ENCODE data around the gene MINAR2. TPM values are rescaled to one million over a fixed set of nuclear protein-coding genes. Genes with fewer than 3 reads are reported as not detected.

Gene MINAR2
- total RNA-seq, 4 donors from 2014 or later, result not detected

- no peak overlapping the region for H3K4me3 ChIP-seq
- H3K9me3 ChIP-seq, result no peaks in the 10 kb centered on the region
- intact Hi-C loops (cut with DNase I; ENCODE audit: low total_unique reads), result no loop called here
- no peaks in the 10 kb centered on the region for H3K27me3 ChIP-seq
- WGBS, 2 donors (ENCODE audit: low coverage in 1 of 2), result 0 to 1% methylated on average over 3 of the region's 3 CpGs
- in situ Hi-C loops (cut with MboI; ENCODE audit: low pct_ligation_motif_present in 1 of 4, low pct_unique_long_range_greater_than_20kb in 1 of 4, low sequenced_read_pairs in 3 of 4), result loop anchor here in 3 of 4 donors (25.0 kb wide), 2 partner anchors 856 to 1556 kb away; no protein-coding TSS in a partner anchor
- no peaks in the 10 kb centered on the region for H3K36me3 ChIP-seq
- no peak for TF ChIP-seq EP300 (IDR thresholded peaks at IDR 0.05; ENCODE audit: low read depth)
- no peak for TF ChIP-seq POLR2A (IDR thresholded peaks at IDR 0.05)
- TF ChIP-seq POLR2AphosphoS5 (IDR thresholded peaks at IDR 0.05), result no peak
- TF ChIP-seq, protein P1, sequence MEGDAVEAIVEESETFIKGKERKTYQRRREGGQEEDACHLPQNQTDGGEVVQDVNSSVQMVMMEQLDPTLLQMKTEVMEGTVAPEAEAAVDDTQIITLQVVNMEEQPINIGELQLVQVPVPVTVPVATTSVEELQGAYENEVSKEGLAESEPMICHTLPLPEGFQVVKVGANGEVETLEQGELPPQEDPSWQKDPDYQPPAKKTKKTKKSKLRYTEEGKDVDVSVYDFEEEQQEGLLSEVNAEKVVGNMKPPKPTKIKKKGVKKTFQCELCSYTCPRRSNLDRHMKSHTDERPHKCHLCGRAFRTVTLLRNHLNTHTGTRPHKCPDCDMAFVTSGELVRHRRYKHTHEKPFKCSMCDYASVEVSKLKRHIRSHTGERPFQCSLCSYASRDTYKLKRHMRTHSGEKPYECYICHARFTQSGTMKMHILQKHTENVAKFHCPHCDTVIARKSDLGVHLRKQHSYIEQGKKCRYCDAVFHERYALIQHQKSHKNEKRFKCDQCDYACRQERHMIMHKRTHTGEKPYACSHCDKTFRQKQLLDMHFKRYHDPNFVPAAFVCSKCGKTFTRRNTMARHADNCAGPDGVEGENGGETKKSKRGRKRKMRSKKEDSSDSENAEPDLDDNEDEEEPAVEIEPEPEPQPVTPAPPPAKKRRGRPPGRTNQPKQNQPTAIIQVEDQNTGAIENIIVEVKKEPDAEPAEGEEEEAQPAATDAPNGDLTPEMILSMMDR (IDR thresholded peaks at IDR 0.05), result peak; percentile 93 to 97 (median 96)
- no peak overlapping the region for H3K27ac ChIP-seq
- H3K4me1 ChIP-seq, result peaks cover 0 to 3% (median 0%) of the 10 kb centered on the region in 4 donors
- peak; percentile 68 for DNase-seq
Measured at GRCh38 chr5:129767927-129768380, 20.1 kb downstream of the MINAR2 start.

GRCh38 chr5:129768735-129769134 is 20.8 kb downstream of the MINAR2 start:
- TF ChIP-seq EP300 (IDR thresholded peaks at IDR 0.05; ENCODE audit: low read depth), result no peak
- TF ChIP-seq, protein P1 (IDR thresholded peaks at IDR 0.05), result no peak
- no peak for TF ChIP-seq POLR2AphosphoS5 (IDR thresholded peaks at IDR 0.05)
- TF ChIP-seq POLR2A (IDR thresholded peaks at IDR 0.05), result no peak
- intact Hi-C loops (cut with DNase I; ENCODE audit: low total_unique reads) (no loop called here), in situ Hi-C loops (cut with MboI; ENCODE audit: low pct_ligation_motif_present in 1 of 4, low pct_unique_long_range_greater_than_20kb in 1 of 4, low sequenced_read_pairs in 3 of 4) (loop anchor here in 3 of 4 donors (25.0 kb wide), 2 partner anchors 856 to 1556 kb away; no protein-coding TSS in a partner anchor)
- Histone ChIP-seq H3K4me3 (no peak overlapping the region), H3K4me1 (peaks cover 0 to 3% (median 0%) of the 10 kb centered on the region in 4 donors), H3K27me3 (no peaks in the 10 kb centered on the region), H3K36me3 (no peaks in the 10 kb centered on the region), H3K9me3 (no peaks in the 10 kb centered on the region), H3K27ac (no peak overlapping the region)
- DNase-seq, result no peak
- 57 to 61% methylated on average over 6 of the region's 6 CpGs for WGBS, 2 donors (ENCODE audit: low coverage in 1 of 2)

DNA sequence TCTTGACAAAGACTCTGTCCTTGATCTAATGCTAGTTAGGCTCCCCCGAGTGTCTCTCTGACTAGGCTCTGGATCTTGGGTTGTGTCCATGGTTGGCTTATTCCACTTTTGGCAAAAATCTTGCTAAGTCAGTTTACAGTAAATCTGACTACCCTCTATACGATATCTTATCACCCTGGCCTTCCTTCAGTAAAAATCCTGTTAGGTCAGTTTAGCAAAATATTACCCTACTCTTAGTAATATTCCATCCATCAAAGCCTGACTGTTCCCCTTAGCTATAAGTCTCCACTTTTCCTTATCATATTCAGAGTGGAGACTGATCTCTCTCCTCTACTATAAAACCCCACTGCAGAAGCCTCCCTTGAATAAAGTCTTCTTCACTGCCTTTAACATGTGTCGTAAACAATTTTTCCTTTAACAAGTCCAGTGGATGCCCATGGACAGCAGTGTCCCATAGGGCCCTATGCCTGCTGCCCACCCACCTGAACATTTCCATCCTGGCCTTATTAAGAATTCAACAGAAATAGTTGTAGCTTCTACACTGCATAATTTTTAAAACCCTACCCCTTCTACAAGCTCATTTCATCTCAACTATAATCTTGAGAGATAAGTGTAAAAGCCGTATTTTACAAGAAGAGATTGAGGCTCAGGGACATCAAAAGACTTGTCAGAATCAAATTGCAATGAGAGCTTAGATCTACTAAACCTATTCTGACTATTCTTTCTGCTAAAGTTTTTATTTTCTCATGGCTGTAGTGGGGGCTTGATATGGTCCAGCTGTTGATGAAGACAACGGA is 22.3 kb downstream of the MINAR2 start:
- TF ChIP-seq EP300 (IDR thresholded peaks at IDR 0.05; ENCODE audit: low read depth), result no peak
- TF ChIP-seq POLR2A (IDR thresholded peaks at IDR 0.05), result no peak
- TF ChIP-seq, protein P1 (IDR thresholded peaks at IDR 0.05), result no peak
- TF ChIP-seq POLR2AphosphoS5 (IDR thresholded peaks at IDR 0.05), result no peak
- intact Hi-C loops (cut with DNase I; ENCODE audit: low total_unique reads), result loop anchor here (10.0 kb wide), 1 partner anchor 865 kb away; no protein-coding TSS in a partner anchor
- DNase-seq, result no peak
- H3K27me3 ChIP-seq, result no peaks in the 10 kb centered on the region
- H3K27ac ChIP-seq, result no peak overlapping the region
- in situ Hi-C loops (cut with MboI; ENCODE audit: low pct_ligation_motif_present in 1 of 4, low pct_unique_long_range_greater_than_20kb in 1 of 4, low sequenced_read_pairs in 3 of 4), result loop anchor here in 3 of 4 donors (25.0 kb wide), 2 partner anchors 858 to 1558 kb away; no protein-coding TSS in a partner anchor
- H3K9me3 ChIP-seq, result no peaks in the 10 kb centered on the region
- no peak overlapping the region for H3K4me3 ChIP-seq
- 56 to 68% methylated on average over 4 to 5 of the region's 5 CpGs for WGBS, 2 donors (ENCODE audit: low coverage in 1 of 2)
- no peaks in the 10 kb centered on the region for H3K36me3 ChIP-seq
- peaks cover 0 to 3% (median 0%) of the 10 kb centered on the region in 4 donors for H3K4me1 ChIP-seq

GRCh38 chr5:129771058-129771838 is 23.4 kb downstream of the MINAR2 start:
- in situ Hi-C loops (cut with MboI; ENCODE audit: low pct_ligation_motif_present in 1 of 4, low pct_unique_long_range_greater_than_20kb in 1 of 4, low sequenced_read_pairs in 3 of 4) (loop anchor here in 3 of 4 donors (25.0 kb wide), 2 partner anchors 859 to 1559 kb away; no protein-coding TSS in a partner anchor), intact Hi-C loops (cut with DNase I; ENCODE audit: low total_unique reads) (loop anchor here (10.0 kb wide), 1 partner anchor 866 kb away; no protein-coding TSS in a partner anchor)
- WGBS, 2 donors (ENCODE audit: low coverage in 1 of 2), result 44 to 46% methylated on average over 2 to 9 of the region's 9 CpGs
- no peak overlapping the region for H3K4me3 ChIP-seq
- TF ChIP-seq POLR2A (IDR thresholded peaks at IDR 0.05), result no peak
- TF ChIP-seq, protein P1 (IDR thresholded peaks at IDR 0.05), result peak; percentile 59 to 70 (median 62)
- no peak overlapping the region for H3K27ac ChIP-seq
- H3K27me3 ChIP-seq, result no peaks in the 10 kb centered on the region
- H3K4me1 ChIP-seq, result peaks cover 0 to 3% (median 0%) of the 10 kb centered on the region in 4 donors
- H3K9me3 ChIP-seq, result no peaks in the 10 kb centered on the region
- H3K36me3 ChIP-seq, result no peaks in the 10 kb centered on the region
- DNase-seq, result peak; percentile 43
